GM21529 (cell line): ENCODE results near the gene MTSS2.
"Not testable (repeated sequence)": the region's sequence is repeated elsewhere in the genome, so short reads cannot be mapped to it uniquely, and the experiment has no call there.

Experiments
- ATAC-seq: cut with Tn5 transposase; IDR thresholded peaks from one replicate; pipeline ENCODE4 v1.9.1; 2021; ENCODE audit not compliant: unreplicated experiment

MTSS2 gene

GRCh38 chr16:70656712-70657263 is 29.1 kb downstream of the MTSS2 start:
- no peak for ATAC-seq

DNA sequence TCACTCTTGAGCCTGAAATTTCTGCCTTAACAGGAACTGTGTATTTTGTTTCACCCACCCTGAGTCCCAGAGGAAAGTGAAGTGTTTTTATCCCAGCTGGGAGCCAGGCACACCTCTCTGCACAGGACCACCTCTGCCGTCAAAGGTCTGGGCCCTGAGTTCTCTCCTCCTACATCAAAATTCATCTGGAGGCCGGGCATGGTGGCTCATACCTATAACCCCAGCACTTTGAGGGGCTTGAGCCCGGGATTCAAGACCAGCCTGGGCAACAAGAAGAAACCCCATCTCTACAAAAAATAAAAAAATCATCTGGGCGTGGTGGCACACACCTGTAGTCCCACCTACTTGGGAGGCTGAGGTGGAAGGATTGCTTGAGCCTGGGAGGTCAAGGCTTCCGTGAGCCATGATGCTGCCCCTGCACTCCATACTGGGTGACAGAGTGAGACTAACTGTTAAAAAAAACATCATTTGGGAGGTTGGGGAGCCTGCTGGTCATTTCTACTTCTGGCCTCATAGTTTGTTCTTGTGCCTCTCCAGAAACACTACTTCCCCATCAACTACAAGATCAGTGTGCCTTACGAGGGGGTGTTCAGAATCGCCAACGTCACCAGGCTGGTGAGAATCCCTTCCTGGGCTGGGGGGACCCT is 29.7 kb downstream of the MTSS2 start:
- no peak for ATAC-seq

DNA sequence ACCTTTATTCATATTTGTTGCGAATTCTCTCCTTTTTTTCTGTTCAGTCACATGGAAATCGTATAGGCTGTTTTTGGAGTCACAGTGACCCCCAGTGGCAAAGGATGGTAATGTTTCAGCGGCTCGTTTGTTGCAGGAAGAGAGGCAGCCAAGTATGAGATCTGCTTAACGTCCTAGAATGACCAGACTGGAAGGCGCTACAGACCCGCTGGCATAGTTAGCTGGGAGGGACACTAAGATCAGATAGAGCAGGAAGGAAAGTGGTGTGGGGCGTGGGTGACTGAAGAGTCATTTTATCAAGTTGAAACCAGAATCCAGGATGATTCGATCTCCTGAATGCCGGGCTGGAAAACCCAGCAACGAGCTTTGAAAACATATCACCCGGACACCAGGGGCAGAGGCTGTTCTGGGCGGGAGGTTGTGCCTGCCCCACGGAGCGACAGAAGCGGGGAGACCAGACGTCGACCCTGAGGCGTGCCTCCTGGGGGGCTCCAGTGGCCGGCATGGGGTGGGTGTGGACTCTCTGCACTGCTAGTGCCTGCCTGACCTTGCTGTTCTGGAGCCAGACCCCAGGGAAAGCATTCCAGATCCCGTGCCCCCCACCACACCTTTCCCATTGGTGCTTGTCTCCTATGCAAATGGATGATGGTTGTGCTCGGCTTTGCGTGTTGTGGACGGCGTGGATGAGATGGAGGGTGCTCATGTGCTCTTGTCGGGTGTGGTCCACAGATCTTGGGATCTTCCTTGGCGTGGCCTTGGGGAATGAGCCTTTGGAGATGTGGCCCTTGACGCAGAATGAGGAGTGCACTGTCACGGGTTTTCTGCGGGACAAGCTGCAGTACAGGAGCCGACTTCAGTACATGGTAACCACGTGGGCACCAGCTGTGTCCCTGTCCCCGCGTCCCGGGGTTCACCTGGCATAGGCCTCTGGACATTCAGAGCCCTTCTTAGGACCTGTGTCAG is 31.8 kb downstream of the MTSS2 start:
- ATAC-seq, result peak; percentile 59

GRCh38 chr16:70653406-70653805 is 32.4 kb downstream of the MTSS2 start:
- ATAC-seq, result no peak

DNA sequence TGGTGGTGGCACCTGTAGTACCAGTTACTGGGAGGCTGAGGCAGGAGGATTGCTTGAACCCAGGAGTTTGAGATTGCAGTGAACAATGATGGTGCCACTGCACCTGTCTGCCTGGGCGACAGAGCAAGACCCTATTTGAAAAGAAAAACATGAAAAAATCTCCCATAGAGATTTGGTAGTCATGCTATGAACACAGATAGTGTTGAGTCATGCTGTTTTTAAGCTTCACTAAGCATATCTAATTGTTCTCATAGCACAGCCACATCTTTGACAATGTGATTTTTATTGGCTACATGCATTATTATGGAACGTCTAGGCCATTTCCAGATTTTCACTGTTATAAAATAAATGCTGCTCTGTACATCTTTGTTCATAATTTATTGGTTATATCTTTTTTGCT is 33.5 kb downstream of the MTSS2 start:
- ATAC-seq, result no peak

- ATAC-seq, result no peak
Observed at GRCh38 chr16:70651524-70651923, 34.3 kb downstream of the MTSS2 start.

DNA sequence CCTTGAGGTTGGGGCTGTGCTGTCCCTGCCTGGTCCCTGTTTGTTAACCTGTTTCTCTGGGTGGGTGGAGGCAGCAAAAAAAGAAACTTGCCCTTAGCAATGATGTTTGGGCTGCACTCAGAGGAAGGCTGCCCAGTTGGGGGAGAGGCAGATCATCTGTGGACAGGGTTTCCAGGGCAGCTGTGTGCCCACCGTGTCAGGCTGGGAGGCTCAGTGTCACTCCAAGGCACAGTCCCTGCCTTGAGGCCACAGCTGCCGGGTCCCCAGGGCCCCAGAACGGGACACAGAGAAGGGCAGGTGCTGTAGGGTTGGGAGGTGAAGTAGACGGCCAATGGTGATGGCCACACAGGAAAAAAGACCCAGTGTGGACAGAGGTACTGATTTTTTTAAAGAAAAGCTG is 35.6 kb downstream of the MTSS2 start:
- ATAC-seq, result no peak

DNA sequence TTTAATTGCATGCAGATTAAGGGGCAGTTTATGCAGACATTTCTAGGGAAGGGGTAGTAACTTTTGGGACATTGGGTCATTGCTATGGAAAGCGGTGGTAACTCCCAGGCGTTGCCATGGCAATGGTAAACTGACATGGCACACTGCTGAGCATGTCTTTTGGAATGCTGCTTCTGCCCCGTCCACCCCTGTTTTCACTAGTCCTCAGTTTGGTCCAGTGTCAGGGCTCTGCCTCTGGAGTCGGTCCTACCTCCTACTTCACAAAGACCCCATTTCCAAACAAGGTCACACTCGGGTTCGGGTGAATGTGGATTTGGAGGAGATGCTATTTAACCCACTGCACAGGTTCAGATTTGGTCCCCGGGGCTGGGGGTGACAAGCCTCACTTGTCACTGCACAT is 36.6 kb downstream of the MTSS2 start:
- no peak for ATAC-seq

DNA sequence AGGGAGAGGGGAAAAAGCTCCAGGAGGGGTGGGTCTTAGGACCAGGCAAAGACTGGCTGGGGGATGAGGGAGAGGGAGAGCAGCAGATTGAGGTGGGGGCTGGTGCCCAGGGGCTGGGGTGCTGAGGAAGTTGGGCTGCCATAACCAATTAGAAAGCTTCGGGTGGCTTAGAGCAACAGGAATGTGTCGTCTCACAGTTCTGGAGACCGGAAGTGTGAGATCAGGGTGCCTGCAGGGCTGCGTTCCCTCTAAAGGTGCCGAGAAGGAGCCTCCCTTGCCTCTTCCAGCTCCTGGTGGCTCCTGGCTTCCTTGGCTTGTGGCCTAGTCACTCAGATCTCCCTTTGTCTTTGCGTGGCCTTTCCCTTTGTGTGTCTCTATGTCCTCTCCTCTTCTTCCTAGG is 37.2 kb downstream of the MTSS2 start:
- no peak for ATAC-seq

DNA sequence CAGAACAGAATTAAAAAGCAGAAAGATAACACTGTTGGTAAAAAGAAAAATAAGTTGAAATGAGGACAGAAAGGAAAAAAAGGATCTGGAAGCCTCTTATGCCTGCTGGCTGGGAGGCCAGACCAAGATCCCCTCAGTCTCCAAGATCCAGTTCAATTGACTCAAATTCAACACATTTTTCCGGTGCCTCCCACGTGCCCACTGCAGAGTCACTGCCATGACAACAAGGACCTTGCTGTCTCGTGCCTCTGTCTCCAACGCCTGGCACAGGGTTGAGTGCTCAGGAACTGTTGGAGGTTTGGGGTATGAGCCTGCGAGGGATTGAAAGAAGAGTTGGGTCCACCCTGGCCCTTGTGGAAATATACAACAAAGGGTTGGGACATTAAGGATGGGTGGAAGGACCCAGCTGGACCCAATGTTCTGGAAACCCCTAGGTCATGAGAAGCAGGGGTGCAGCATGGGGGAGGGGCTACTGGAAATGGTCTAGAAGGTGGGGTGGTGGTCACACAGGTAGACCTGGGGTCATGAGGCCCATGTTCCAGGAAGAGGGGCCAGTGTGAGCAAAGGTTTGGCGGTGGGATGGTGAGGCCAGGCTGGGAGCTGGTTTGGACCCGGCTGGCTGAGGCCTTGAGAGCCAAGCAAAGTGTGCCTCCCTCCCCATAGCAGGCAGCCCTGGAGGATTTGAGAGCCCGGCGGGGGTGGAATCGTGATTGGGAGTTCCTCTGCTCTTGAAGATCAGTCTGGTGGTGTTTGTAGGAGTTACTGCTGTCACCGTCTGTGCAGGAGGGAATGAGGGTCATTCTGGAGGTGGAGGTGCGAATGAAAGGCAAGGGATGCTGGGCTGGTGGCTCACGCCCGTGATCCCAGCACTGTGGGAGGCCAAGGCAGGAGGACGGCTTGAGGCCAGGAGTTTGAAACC is 38.2 kb downstream of the MTSS2 start:
- no peak for ATAC-seq

DNA sequence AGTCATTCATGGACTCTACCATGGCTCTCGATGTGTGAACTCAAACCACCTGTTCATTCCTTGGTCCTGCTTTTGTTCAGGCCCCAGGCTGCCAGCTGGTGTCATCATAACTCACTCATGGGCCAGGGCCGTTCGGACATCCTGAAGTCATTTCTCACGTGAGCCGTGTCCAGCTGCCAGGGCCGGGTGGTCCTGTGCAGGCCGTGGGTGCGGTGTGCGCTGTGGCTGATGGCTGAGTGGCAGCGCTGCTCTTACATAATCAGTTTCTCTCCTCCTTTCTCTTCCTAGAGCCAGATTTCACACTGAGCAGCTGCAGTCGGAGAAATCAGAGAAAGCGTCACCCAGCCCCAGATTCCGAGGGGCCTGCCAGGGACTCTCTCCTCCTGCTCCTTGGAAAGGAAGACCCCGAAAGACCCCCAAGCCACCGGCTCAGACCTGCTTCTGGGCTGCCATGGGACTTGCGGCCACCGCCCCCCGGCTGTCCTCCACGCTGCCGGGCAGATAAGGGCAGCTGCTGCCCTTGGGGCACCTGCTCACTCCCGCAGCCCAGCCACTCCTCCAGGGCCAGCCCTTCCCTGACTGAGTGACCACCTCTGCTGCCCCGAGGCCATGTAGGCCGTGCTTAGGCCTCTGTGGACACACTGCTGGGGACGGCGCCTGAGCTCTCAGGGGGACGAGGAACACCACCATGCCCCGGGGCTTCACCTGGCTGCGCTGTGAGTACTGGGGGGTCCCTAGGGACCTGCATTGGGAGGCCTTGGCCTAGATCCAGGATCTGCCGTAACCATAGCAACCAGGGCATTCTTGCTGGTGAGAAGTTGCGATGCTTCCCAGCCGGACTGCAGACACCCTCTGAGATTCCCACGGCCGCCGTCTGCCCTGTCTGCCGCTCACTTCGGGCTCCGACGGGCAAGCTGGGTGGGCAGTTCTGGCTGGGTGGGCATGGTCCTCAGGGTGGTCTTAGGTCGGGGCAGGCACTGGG is 39.3 kb downstream of the MTSS2 start, which contains the start of gene IL34:
TSS of gene IL34 (plus strand) at position 300 of the 982 bp plus-strand sequence. CDS start at position 689, 389 bp downstream.
- ATAC-seq, result no peak

DNA sequence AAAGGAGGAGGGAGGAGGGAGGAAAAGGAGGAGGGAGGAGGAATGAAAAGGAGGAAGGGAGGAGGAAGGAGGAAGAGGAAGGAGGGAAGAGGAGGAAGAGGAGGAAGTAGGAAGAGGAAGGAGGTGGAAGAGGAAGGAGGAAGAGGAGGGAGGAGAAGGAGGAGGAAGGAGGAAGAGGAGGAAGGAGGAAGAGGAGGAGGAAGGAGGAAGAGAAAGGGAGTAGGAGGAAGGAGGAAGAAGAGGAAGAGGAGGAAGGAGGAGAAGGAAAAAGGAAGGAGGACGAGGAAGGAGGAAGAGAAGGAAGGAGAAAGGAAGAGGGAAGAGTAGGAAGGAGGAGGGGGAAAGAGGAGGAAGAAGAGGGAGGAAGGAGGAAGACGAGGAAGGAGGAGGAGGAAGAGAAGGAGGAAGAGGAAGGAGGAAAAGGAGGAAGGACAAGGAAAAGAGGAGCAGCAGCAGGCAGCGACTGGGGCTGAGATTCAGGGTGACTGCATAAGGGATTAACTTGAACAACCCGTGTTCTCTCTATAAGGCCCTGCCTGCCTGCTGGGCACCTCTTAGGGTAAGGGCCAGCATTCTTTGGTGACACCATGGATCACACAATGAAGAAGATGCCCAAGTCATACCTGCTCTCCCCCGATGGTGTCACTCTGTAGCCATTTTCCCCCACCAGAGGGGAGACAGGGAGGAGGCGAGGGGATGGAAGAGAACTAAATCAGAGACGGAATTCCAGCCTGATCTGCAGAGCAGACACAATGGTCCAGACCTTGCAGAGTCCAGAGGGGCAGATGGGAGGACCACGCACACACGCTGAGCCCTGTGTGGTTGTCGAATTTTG is 40.9 kb downstream of the MTSS2 start:
- ATAC-seq, result no peak

DNA sequence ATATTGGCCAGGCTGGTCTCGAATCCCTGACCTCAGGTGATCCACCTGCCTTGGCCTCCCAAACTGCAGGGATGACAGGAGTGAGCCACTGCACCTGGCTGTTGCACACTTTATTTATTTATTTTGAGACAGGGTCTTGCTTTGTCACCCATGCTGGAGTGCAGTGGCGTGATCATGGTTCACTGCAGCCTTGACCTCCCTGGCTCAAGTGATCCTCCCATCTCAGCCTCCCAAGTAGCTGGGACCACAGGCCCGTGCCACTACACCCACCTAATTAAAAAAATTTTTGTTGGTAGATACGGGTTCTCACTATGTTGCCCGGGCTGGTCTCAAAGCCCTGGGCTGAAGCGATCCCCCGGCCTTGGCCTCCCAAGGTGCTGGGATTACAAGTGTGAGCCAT is 42.6 kb downstream of the MTSS2 start:
- not testable (repeated sequence) for ATAC-seq

DNA sequence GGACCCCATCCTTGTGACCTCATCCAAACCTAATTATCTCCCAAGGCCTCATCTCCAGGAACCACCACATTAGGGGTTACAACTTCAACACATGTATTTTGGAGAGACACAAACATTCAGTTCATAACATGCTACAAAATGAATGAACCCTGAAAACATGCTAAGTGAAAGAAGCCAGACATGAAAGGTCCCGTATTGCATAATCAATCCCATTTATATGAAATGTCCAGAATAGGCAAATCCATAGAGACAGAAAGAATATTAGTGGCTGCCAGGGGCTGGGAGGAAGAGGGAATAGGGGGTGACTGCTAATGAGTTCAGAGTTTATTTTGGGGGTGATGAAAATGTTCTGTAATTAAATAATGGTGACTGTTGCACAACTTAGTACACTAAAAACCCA is 43.2 kb downstream of the MTSS2 start:
- no peak for ATAC-seq

GRCh38 chr16:70638814-70639792 is 46.8 kb downstream of the MTSS2 start:
- no peak for ATAC-seq
